Measurements from ENCODE around the gene CCR4. TPM values are rescaled to one million over a fixed set of nuclear protein-coding genes. Genes with fewer than 3 reads are reported as not detected.

CCR4 gene
- total and polyA plus RNA-seq, 11 donors: 0.01 to 1.8 (median 0.32) TPM; not detected in 8

DNA sequence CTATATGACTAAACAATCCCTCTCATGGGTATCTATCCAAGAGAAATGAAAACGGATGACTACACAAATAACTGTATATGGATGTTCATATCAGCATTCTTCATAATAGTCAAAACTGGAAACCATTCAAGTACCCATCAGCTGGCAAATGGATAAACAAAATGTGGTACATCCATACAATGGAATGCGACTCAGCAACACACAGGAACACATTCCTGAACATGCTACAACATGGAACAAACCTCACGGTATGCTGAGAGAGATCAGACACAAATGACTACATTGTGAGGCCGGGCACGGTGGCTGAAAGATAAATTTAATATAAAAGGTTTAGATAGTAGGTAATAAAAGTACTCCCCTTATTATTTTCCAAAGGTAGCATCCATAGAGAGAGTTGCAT is 42.6 kb downstream of the CCR4 start:
- intact Hi-C loops (cut with DNase I): no loop called here
- no peaks in the 10 kb centered on the region for H3K9me3 ChIP-seq
- no peaks in the 10 kb centered on the region for H3K27me3 ChIP-seq
- H3K27ac ChIP-seq: no peak overlapping the region
- TF ChIP-seq, protein P1, sequence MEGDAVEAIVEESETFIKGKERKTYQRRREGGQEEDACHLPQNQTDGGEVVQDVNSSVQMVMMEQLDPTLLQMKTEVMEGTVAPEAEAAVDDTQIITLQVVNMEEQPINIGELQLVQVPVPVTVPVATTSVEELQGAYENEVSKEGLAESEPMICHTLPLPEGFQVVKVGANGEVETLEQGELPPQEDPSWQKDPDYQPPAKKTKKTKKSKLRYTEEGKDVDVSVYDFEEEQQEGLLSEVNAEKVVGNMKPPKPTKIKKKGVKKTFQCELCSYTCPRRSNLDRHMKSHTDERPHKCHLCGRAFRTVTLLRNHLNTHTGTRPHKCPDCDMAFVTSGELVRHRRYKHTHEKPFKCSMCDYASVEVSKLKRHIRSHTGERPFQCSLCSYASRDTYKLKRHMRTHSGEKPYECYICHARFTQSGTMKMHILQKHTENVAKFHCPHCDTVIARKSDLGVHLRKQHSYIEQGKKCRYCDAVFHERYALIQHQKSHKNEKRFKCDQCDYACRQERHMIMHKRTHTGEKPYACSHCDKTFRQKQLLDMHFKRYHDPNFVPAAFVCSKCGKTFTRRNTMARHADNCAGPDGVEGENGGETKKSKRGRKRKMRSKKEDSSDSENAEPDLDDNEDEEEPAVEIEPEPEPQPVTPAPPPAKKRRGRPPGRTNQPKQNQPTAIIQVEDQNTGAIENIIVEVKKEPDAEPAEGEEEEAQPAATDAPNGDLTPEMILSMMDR (IDR thresholded peaks at IDR 0.05): no peak
- no peak for TF ChIP-seq POLR2A (IDR thresholded peaks at IDR 0.05)
- DNase-seq (no peak), ATAC-seq (no peak)
- H3K4me1 ChIP-seq: no peaks in the 10 kb centered on the region
- H3K36me3 ChIP-seq: peaks cover 0 to 29% (median 13%) of the 10 kb centered on the region in 9 donors
- 92 to 97% (median 94%) methylated on average over 5 of the region's 5 CpGs for WGBS, 4 donors
- H3K4me3 ChIP-seq: no peak overlapping the region

DNA sequence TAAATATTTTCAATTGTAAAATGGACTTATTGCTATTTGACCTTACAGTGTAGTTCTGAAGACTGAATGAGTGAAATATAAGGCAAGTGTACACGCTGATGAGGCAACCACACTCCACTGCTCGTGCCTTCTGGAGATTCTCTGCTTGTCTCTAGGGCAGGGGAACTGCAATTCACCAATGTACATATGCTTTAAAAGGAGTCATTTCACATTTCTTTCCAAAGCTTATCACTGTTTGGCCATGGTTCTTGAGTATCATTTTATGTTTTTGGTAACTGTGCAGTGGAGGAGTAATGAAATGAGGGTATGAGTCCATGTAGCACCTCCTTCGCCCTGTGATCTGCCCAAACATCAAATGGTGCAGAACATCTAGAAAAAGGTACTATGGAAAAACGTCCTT is 43.7 kb downstream of the CCR4 start:
- intact Hi-C loops (cut with DNase I): no loop called here
- WGBS, 4 donors: 88 to 92% (median 89%) methylated on average over 4 of the region's 4 CpGs

DNA sequence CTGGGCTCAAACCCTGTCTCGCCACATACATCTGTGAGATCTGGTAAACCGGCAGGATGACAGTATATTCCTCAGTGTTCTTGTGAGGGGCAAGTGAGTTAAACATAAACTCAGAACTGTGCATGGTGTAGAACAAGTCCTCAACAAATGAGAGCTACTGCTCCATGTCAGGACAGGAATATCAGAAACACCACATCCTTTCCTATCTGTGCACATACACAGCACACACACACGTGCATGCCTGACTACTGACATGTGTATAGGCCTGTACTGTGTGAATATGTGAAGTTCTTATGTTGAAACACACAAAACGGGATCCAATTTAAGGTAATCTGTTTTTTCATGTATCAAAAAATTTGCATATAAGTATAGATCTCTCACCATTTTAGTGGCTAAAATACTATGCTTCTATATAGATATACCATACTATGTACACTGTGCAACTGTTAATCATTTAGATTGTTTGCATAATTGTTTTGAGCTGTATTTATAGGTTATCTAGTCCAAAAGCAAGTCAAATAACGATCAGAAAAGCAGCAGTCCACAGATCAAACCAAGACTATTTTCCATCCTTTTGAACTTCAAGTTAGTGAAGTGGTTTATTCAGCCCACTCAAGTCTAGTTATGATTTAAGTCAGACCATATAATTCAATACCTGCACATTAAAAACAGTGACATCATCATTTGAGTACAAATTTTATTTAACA is 44.8 kb downstream of the CCR4 start:
- ATAC-seq (no peak), DNase-seq (no peak)
- Histone ChIP-seq H3K4me3 (no peak overlapping the region), H3K27ac (no peak overlapping the region), H3K36me3 (peaks cover 0 to 36% (median 20%) of the 10 kb centered on the region in 9 donors), H3K9me3 (no peaks in the 10 kb centered on the region), H3K27me3 (no peaks in the 10 kb centered on the region), H3K4me1 (no peaks in the 10 kb centered on the region)
- WGBS, 4 donors: 73 to 90% (median 89%) methylated on average over 5 of the region's 5 CpGs
- TF ChIP-seq, protein P1 (IDR thresholded peaks at IDR 0.05): no peak
- no peak for TF ChIP-seq POLR2A (IDR thresholded peaks at IDR 0.05)
- intact Hi-C loops (cut with DNase I): no loop called here

More for the DNA sequence above, 43.7 kb downstream of the CCR4 start:
- H3K4me1 ChIP-seq: no peaks in the 10 kb centered on the region
- DNase-seq (no peak), ATAC-seq (no peak)
- no peak overlapping the region for H3K4me3 ChIP-seq
- TF ChIP-seq POLR2A (IDR thresholded peaks at IDR 0.05): no peak
- TF ChIP-seq, protein P1 (IDR thresholded peaks at IDR 0.05): no peak
- H3K27me3 ChIP-seq: no peaks in the 10 kb centered on the region
- peaks cover 0 to 31% (median 18%) of the 10 kb centered on the region in 9 donors for H3K36me3 ChIP-seq
- no peak overlapping the region for H3K27ac ChIP-seq
- H3K9me3 ChIP-seq: no peaks in the 10 kb centered on the region

DNA sequence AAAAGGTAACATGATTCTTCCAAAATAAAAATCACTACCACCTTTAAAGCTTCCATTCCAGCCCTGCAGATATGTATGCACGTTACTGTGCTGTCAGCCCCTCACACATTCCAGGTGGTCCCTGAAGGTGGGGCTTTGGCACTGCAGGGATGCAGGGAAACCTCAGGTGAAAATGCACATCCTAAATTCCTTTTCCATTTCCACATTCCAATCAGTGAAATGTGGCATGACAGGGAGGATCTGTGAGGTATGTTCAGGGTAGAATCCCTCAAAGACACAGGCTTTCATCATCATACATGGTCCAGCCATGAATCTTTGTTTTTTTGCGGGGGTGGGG is 45.3 kb downstream of the CCR4 start:
- Histone ChIP-seq H3K36me3 (peaks cover 0 to 37% (median 21%) of the 10 kb centered on the region in 9 donors), H3K27ac (no peak overlapping the region), H3K4me1 (peaks cover 0 to 3% (median 0%) of the 10 kb centered on the region in 12 donors), H3K27me3 (no peaks in the 10 kb centered on the region), H3K4me3 (no peak overlapping the region), H3K9me3 (no peaks in the 10 kb centered on the region)
- ATAC-seq (no peak), DNase-seq (no peak)
- intact Hi-C loops (cut with DNase I): no loop called here
- TF ChIP-seq POLR2A (IDR thresholded peaks at IDR 0.05): no peak
- TF ChIP-seq, protein P1 (IDR thresholded peaks at IDR 0.05): no peak
- 87 to 96% (median 89%) methylated on average over 2 of the region's 2 CpGs for WGBS, 4 donors

Measured in heart left ventricle (tissue), 16 donors.